Measurements from ENCODE around the gene COL20A1.

- TF ChIP-seq POLR2A (IDR thresholded peaks at IDR 0.05; ENCODE audit: low read length) (no peak), GATA1 (IDR thresholded peaks at IDR 0.05; ENCODE audit: low read depth, low read length) (no peak)
These were observed 33.6 kb downstream of the COL20A1 start for GRCh38 chr20:63326314-63327230.
